Upper lobe of left lung (tissue), 6 donors: Measurements from ENCODE around the gene YWHAQ. TPM values are rescaled to one million over a fixed set of nuclear protein-coding genes. Genes with fewer than 3 reads are reported as not detected.
"Not testable (repeated sequence)": the region's sequence is repeated elsewhere in the genome, so short reads cannot be mapped to it uniquely, and the experiment has no call there.

Experiments used
- ATAC-seq, 2 donors: fragments of 200-7000 bp; cut with Tn5 transposase; one replicate each; pipeline ENCODE4 v1.9.1; 2022; ENCODE audit warnings: mild to moderate bottlenecking in 2 of 2, moderate library complexity in 2 of 2; ENCODE audit not compliant: low FRiP score in 2 of 2
- DNase-seq, 2 donors: peaks; one replicate each; pipeline ENCODE4 v3.0.0-alpha.2; 2019 to 2020
- H3K27ac ChIP-seq, 4 donors: fragments of 200-600 bp; sonication (generic); one replicate each; pipeline ENCODE4 v1.5.1; 2016 to 2019
- H3K27me3 ChIP-seq, 4 donors: fragments of 200-600 bp; sonication (generic); one replicate each; pipeline ENCODE4 v1.5.1; 2017 to 2019
- H3K36me3 ChIP-seq, 4 donors: fragments of 200-600 bp; sonication (generic); one replicate each; pipeline ENCODE4 v1.5.1; 2016 to 2019
- H3K4me1 ChIP-seq, 4 donors: fragments of 200-600 bp; sonication (generic); one replicate each; pipeline ENCODE4 v1.5.1; 2018 to 2019
- H3K4me3 ChIP-seq, 4 donors: fragments of 200-600 bp; sonication (generic); one replicate each; pipeline ENCODE4 v1.5.1; 2017 to 2019; ENCODE audit warnings: mild to moderate bottlenecking in 2 of 4, moderate library complexity in 1 of 4
- H3K9me3 ChIP-seq, 4 donors: fragments of 200-600 bp; sonication (generic); one replicate each; pipeline ENCODE4 v1.5.1; 2018 to 2019
- CTCF ChIP-seq, 6 experiments: fragments of 450-650 bp in 4 of 6; fragments of 200-600 bp in 2 of 6; sonication (generic) in 2 of 6; IDR thresholded peaks; one replicate each; pipeline ENCODE4 v1.5.1; 2016 to 2019; ENCODE audit warnings: antibody characterized with exemption in 6 of 6
- EP300 ChIP-seq, 4 donors: sonication (generic); formaldehyde crosslinking; IDR thresholded peaks; one replicate each; pipeline ENCODE4 v1.5.1; 2017; ENCODE audit warnings: antibody characterized with exemption in 4 of 4, control low read depth in 2 of 4
- POLR2A ChIP-seq, 4 donors: fragments of 450-650 bp; IDR thresholded peaks; one replicate each; pipeline ENCODE4 v1.5.1; 2016 to 2017; ENCODE audit warnings: antibody characterized with exemption in 4 of 4, mild to moderate bottlenecking in 2 of 4
- POLR2AphosphoS5 ChIP-seq, 2 donors: sonication (generic); formaldehyde crosslinking; IDR thresholded peaks; one replicate each; pipeline ENCODE4 v1.5.1; 2017; ENCODE audit warnings: antibody characterized with exemption in 2 of 2
- WGBS, 2 donors: methylation state at CpG; one replicate each; pipeline ENCODE4 v1.1.5; 2017 to 2018; 5-methylcytosine and 5-hydroxymethylcytosine counted together
- total RNA-seq, 6 donors: library from RNA; depleted of rRNA in 4 of 6; stranded (reverse); fragments of >200 nt in 4 of 6; gene quantifications; one replicate each; pipeline versions ENCODE4 v1.1.0 to v1.2.1, GENCODE V29; 2016 to 2021
- donor health status: DM: no; HTN: no; CAD: no; lungs with moderate emphysema.
- donor health status: DM: no; HTN: yes; CAD: no; lungs with severe emphysema.

YWHAQ gene
- total RNA-seq, 6 donors from 2014 or later: 67.1 to 223 (median 176) TPM

GRCh38 chr2:9629222-9630116 lies 1.3 kb downstream of the YWHAQ start:
- Histone ChIP-seq H3K27ac (peak overlapping the region; percentile 94 to 97 (median 96)), H3K36me3 (peaks cover 0 to 15% (median 0%) of the 10 kb centered on the region in 4 donors), H3K4me3 (peak overlapping the region; percentile 54 to 87 (median 78)), H3K4me1 (peaks cover 33 to 53% (median 42%) of the 10 kb centered on the region in 4 donors), H3K9me3 (no peaks in the 10 kb centered on the region), H3K27me3 (no peaks in the 10 kb centered on the region)
- TF ChIP-seq POLR2A (IDR thresholded peaks at IDR 0.05) (no peak), EP300 (IDR thresholded peaks at IDR 0.05) (peak in 1 of 4 donors; percentile 20), POLR2AphosphoS5 (IDR thresholded peaks at IDR 0.05) (peak in 1 of 2 donors; percentile 10)
- WGBS, 2 donors: 8 to 9% methylated on average over 20 of the region's 20 CpGs
- DNase-seq (no peak), ATAC-seq (no peak)

GRCh38 chr2:9627310-9627709 lies 3.5 kb downstream of the YWHAQ start:
- Histone ChIP-seq H3K36me3 (peaks cover 0 to 23% (median 5%) of the 10 kb centered on the region in 4 donors), H3K27ac (no peak overlapping the region), H3K9me3 (no peaks in the 10 kb centered on the region), H3K4me1 (peaks cover 33 to 69% (median 45%) of the 10 kb centered on the region in 4 donors), H3K27me3 (no peaks in the 10 kb centered on the region), H3K4me3 (peak overlapping the region in 1 of 4 donors; percentile 3)
- no peak for ATAC-seq
- no peak for DNase-seq
- 70 to 78% methylated on average over 2 of the region's 2 CpGs for WGBS, 2 donors
- no peak for TF ChIP-seq POLR2AphosphoS5 (IDR thresholded peaks at IDR 0.05)
- no peak for TF ChIP-seq EP300 (IDR thresholded peaks at IDR 0.05)
- TF ChIP-seq CTCF (IDR thresholded peaks at IDR 0.05): no peak
- no peak for TF ChIP-seq POLR2A (IDR thresholded peaks at IDR 0.05)

GRCh38 chr2:9623151-9623550 lies 7.6 kb downstream of the YWHAQ start:
- no peaks in the 10 kb centered on the region for H3K9me3 ChIP-seq
- TF ChIP-seq CTCF (IDR thresholded peaks at IDR 0.05): no peak
- no peak for TF ChIP-seq POLR2AphosphoS5 (IDR thresholded peaks at IDR 0.05)
- no peak for TF ChIP-seq POLR2A (IDR thresholded peaks at IDR 0.05)
- TF ChIP-seq EP300 (IDR thresholded peaks at IDR 0.05): no peak
- WGBS, 2 donors: 81 to 82% methylated on average over 9 of the region's 9 CpGs
- no peak for ATAC-seq
- H3K27ac ChIP-seq: no peak overlapping the region
- no peak for DNase-seq
- peaks cover 0 to 20% (median 5%) of the 10 kb centered on the region in 4 donors for H3K36me3 ChIP-seq
- H3K27me3 ChIP-seq: no peaks in the 10 kb centered on the region
- H3K4me1 ChIP-seq: peaks cover 29 to 73% (median 42%) of the 10 kb centered on the region in 4 donors
- no peak overlapping the region for H3K4me3 ChIP-seq

GRCh38 chr2:9621655-9622054 lies 9.1 kb downstream of the YWHAQ start:
- peaks cover 0 to 15% (median 5%) of the 10 kb centered on the region in 4 donors for H3K36me3 ChIP-seq
- ATAC-seq, DNase-seq, H3K27me3 ChIP-seq, H3K9me3 ChIP-seq, H3K27ac ChIP-seq, H3K4me3 ChIP-seq: not testable (repeated sequence)
- H3K4me1 ChIP-seq: peaks cover 15 to 62% (median 33%) of the 10 kb centered on the region in 4 donors
- WGBS, 2 donors: 91 to 93% methylated on average over 6 of the region's 6 CpGs

GRCh38 chr2:9618410-9618809 lies 12.4 kb downstream of the YWHAQ start:
- no peak for DNase-seq
- WGBS, 2 donors: 75 to 77% methylated on average over 4 of the region's 4 CpGs
- Histone ChIP-seq H3K36me3 (peaks cover 0 to 6% (median 3%) of the 10 kb centered on the region in 4 donors), H3K27ac (no peak overlapping the region), H3K9me3 (no peaks in the 10 kb centered on the region), H3K4me1 (peaks cover 22 to 60% (median 35%) of the 10 kb centered on the region in 4 donors), H3K4me3 (no peak overlapping the region), H3K27me3 (no peaks in the 10 kb centered on the region)
- ATAC-seq: peak in 1 of 2 donors; percentile 22
- TF ChIP-seq POLR2AphosphoS5 (IDR thresholded peaks at IDR 0.05) (no peak), EP300 (IDR thresholded peaks at IDR 0.05) (no peak), CTCF (IDR thresholded peaks at IDR 0.05) (no peak), POLR2A (IDR thresholded peaks at IDR 0.05) (no peak)
